Fibroblast of upper back skin (primary cell): ENCODE data around the gene PPP2R2C.

ENCODE experiments used
- DNase-seq: peaks from one replicate; pipeline ENCODE4 v3.0.0-alpha.2; 2013

Gene PPP2R2C

GRCh38 chr4:6422105-6422504 lies 50.3 kb downstream of the PPP2R2C start:
- no peak for DNase-seq

- no peak for DNase-seq
Measured at GRCh38 chr4:6421397-6421796, 51.0 kb downstream of the PPP2R2C start.

GRCh38 chr4:6420972-6421371 lies 51.4 kb downstream of the PPP2R2C start:
- DNase-seq: no peak

GRCh38 chr4:6420036-6420435 lies 52.4 kb downstream of the PPP2R2C start:
- no peak for DNase-seq

- no peak for DNase-seq
Measured at GRCh38 chr4:6419452-6420028, 52.9 kb downstream of the PPP2R2C start.

GRCh38 chr4:6418193-6418755 lies 54.1 kb downstream of the PPP2R2C start:
- DNase-seq: no peak

- DNase-seq: no peak
Measured at GRCh38 chr4:6417516-6418050, 54.8 kb downstream of the PPP2R2C start.

GRCh38 chr4:6416518-6417286 lies 55.7 kb downstream of the PPP2R2C start:
- no peak for DNase-seq

- DNase-seq: no peak
Measured at GRCh38 chr4:6415031-6415705, 57.2 kb downstream of the PPP2R2C start.

- DNase-seq: no peak
Measured at GRCh38 chr4:6414578-6414977, 57.8 kb downstream of the PPP2R2C start.

GRCh38 chr4:6410664-6411063 lies 61.8 kb downstream of the PPP2R2C start:
- no peak for DNase-seq

GRCh38 chr4:6410068-6410467 lies 62.3 kb downstream of the PPP2R2C start:
- no peak for DNase-seq

- no peak for DNase-seq
Measured at GRCh38 chr4:6409381-6409780, 63.0 kb downstream of the PPP2R2C start.

GRCh38 chr4:6408263-6408662 lies 64.2 kb downstream of the PPP2R2C start:
- no peak for DNase-seq

- no peak for DNase-seq
Measured at GRCh38 chr4:6405397-6405706, 67.1 kb downstream of the PPP2R2C start.

GRCh38 chr4:6404611-6405396 lies 67.6 kb downstream of the PPP2R2C start:
- no peak for DNase-seq

- peak; percentile 3 for DNase-seq
Measured at GRCh38 chr4:6403400-6403685, 69.1 kb downstream of the PPP2R2C start.

- DNase-seq: no peak
Measured at GRCh38 chr4:6402566-6403399, 69.6 kb downstream of the PPP2R2C start.

GRCh38 chr4:6401797-6402196 lies 70.6 kb downstream of the PPP2R2C start:
- DNase-seq: no peak

- DNase-seq: no peak
Measured at GRCh38 chr4:6396696-6397236, 75.6 kb downstream of the PPP2R2C start.

- DNase-seq: no peak
Measured at GRCh38 chr4:6395466-6396228, 76.8 kb downstream of the PPP2R2C start.
